PC-9 (cell line): Measurements from ENCODE around the gene CTDP1.

Experiments used
- EZH2 ChIP-seq: fragments of 200-600 bp; sonication (generic); IDR thresholded peaks from 2 replicates; pipeline ENCODE4 v1.8.0; 2017; ENCODE audit warnings: antibody characterized with exemption, low read depth
- TF ChIP-seq, protein P1 (sequence below): fragments of 200-600 bp; sonication (generic); conservative IDR thresholded peaks from 2 replicates; pipeline ENCODE4 v1.6.1; 2017; ENCODE audit warnings: mixed run types, antibody characterized with exemption, mild to moderate bottlenecking, moderate library complexity

DNA sequence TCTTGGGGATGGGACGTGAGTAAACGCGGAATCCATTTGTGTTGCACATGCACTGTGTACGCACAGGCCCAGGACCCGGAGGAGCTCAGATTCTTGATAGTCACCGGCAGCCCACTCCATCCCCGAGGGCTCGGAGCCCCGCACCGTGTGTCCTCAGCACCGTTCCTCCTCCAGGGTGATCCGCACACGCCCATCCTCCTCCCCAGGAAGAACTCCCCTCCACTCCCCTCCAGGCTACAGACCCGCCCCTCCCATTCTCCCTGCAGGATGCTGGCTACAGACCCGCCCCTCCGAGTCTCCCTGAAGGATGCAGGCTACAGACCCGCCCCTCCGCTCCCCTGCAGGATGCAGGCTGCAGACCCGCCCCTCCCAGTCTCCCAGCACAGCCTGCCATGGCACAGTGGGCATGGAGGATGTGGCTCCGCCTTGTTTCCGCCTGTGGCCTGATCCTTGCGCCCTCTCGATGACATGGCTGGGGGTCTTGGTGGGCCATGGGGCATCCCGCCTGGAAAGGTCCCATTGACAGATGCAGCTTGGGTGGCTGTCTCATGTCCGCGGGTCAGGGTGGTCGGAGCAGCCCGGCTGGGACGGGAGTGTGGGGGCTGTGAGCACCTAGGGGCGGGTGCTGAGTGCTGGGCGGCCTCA is 14.1 kb downstream of the CTDP1 start:
- TF ChIP-seq, protein P1, sequence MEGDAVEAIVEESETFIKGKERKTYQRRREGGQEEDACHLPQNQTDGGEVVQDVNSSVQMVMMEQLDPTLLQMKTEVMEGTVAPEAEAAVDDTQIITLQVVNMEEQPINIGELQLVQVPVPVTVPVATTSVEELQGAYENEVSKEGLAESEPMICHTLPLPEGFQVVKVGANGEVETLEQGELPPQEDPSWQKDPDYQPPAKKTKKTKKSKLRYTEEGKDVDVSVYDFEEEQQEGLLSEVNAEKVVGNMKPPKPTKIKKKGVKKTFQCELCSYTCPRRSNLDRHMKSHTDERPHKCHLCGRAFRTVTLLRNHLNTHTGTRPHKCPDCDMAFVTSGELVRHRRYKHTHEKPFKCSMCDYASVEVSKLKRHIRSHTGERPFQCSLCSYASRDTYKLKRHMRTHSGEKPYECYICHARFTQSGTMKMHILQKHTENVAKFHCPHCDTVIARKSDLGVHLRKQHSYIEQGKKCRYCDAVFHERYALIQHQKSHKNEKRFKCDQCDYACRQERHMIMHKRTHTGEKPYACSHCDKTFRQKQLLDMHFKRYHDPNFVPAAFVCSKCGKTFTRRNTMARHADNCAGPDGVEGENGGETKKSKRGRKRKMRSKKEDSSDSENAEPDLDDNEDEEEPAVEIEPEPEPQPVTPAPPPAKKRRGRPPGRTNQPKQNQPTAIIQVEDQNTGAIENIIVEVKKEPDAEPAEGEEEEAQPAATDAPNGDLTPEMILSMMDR = no peak
- TF ChIP-seq EZH2 = no peak
